GM12873 (cell line): ENCODE results near the gene CDH9.

ENCODE experiments used
- CTCF ChIP-seq: IDR thresholded peaks from 2 replicates; pipeline ENCODE4 v1.5.1; 2012; ENCODE audit warnings: low read depth, mild to moderate bottlenecking, moderate library complexity, low read length, control low read depth; ENCODE audit not compliant: insufficient read depth; ENCODE audit errors: missing control alignments

Gene CDH9

GRCh38 chr5:26872337-26872736 is 166.0 kb downstream of the CDH9 start:
- TF ChIP-seq CTCF = no peak

GRCh38 chr5:26869781-26870180 is 168.6 kb downstream of the CDH9 start:
- no peak for TF ChIP-seq CTCF

- TF ChIP-seq CTCF = no peak
These were observed 169.9 kb downstream of the CDH9 start for GRCh38 chr5:26868504-26868903.

- no peak for TF ChIP-seq CTCF
These were observed 174.3 kb downstream of the CDH9 start for GRCh38 chr5:26864061-26864460.

GRCh38 chr5:26856238-26856637 is 182.1 kb downstream of the CDH9 start:
- TF ChIP-seq CTCF = no peak

GRCh38 chr5:26847041-26847736 is 191.2 kb downstream of the CDH9 start:
- no peak for TF ChIP-seq CTCF

GRCh38 chr5:26843677-26844076 is 194.7 kb downstream of the CDH9 start:
- TF ChIP-seq CTCF = no peak
